ENCODE data around the gene BRINP2. TPM values are rescaled to one million over a fixed set of nuclear protein-coding genes. Genes with fewer than 3 reads are reported as not detected.
A peak's percentile ranks its signal among the peaks of the same experiment; 100 is the strongest.

The BRINP2 gene
- total and polyA plus RNA-seq, 12 donors: 0.15 to 0.66 (median 0.24) TPM; not detected in 2

- Histone ChIP-seq H3K36me3 (no peaks in the 10 kb centered on the region), H3K4me3 (no peak overlapping the region), H3K4me1 (peaks cover 0 to 14% (median 10%) of the 10 kb centered on the region in 9 donors), H3K27me3 (peaks cover 0 to 65% (median 50%) of the 10 kb centered on the region in 7 donors), H3K9me3 (peaks cover 0 to 5% (median 0%) of the 10 kb centered on the region in 11 donors), H3K27ac (no peak overlapping the region)
- TF ChIP-seq CTCF (IDR thresholded peaks at IDR 0.05): no peak
- intact Hi-C loops (cut with DNase I): no loop called here
- no peak for ATAC-seq
- DNase-seq: no peak
- 79 to 80% methylated on average over 2 of the region's 2 CpGs for WGBS, 2 donors
Observed at GRCh38 chr1:177173976-177174375, 3.2 kb downstream of the BRINP2 start.

GRCh38 chr1:177174921-177175634 lies 4.3 kb downstream of the BRINP2 start:
- H3K27me3 ChIP-seq: peaks cover 0 to 65% (median 44%) of the 10 kb centered on the region in 7 donors
- ATAC-seq (no peak), DNase-seq (no peak)
- H3K36me3 ChIP-seq: no peaks in the 10 kb centered on the region
- H3K4me3 ChIP-seq: no peak overlapping the region
- H3K27ac ChIP-seq: no peak overlapping the region
- peaks cover 0 to 14% (median 10%) of the 10 kb centered on the region in 9 donors for H3K4me1 ChIP-seq
- TF ChIP-seq CTCF (IDR thresholded peaks at IDR 0.05): no peak
- intact Hi-C loops (cut with DNase I): no loop called here
- peaks cover 0 to 5% (median 0%) of the 10 kb centered on the region in 11 donors for H3K9me3 ChIP-seq
- WGBS, 2 donors: 74 to 78% methylated on average over 6 of the region's 6 CpGs

- Histone ChIP-seq H3K36me3 (no peaks in the 10 kb centered on the region), H3K9me3 (peaks cover 0 to 5% (median 0%) of the 10 kb centered on the region in 11 donors), H3K4me1 (peaks cover 0 to 8% (median 0%) of the 10 kb centered on the region in 9 donors), H3K4me3 (peak overlapping the region in 8 of 10 donors; percentile 1 to 39 (median 20)), H3K27me3 (peaks cover 0 to 48% (median 29%) of the 10 kb centered on the region in 7 donors), H3K27ac (no peak overlapping the region)
- DNase-seq (no peak), ATAC-seq (peak in 7 of 8 donors; percentile 6 to 54 (median 29))
- intact Hi-C loops (cut with DNase I): loop anchor here in 6 of 10 donors (1.0 to 5.0 kb wide), 4 partner anchors 282 to 284 kb away; no protein-coding TSS in a partner anchor
- TF ChIP-seq CTCF (IDR thresholded peaks at IDR 0.05): no peak
- 39 to 44% methylated on average over 13 of the region's 13 CpGs for WGBS, 2 donors
Observed at GRCh38 chr1:177181280-177181630, 10.5 kb downstream of the BRINP2 start.

GRCh38 chr1:177181631-177182291 lies 11.0 kb downstream of the BRINP2 start:
- peak overlapping the region in 8 of 10 donors; percentile 1 to 39 (median 20) for H3K4me3 ChIP-seq
- H3K4me1 ChIP-seq: peaks cover 0 to 8% (median 0%) of the 10 kb centered on the region in 9 donors
- H3K27ac ChIP-seq: no peak overlapping the region
- 1 to 2% methylated on average over 32 of the region's 32 CpGs for WGBS, 2 donors
- no peaks in the 10 kb centered on the region for H3K36me3 ChIP-seq
- DNase-seq (peak; percentile 52), ATAC-seq (peak; percentile 71 to 92 (median 86))
- peaks cover 0 to 3% (median 0%) of the 10 kb centered on the region in 11 donors for H3K9me3 ChIP-seq
- intact Hi-C loops (cut with DNase I): loop anchor here in 9 of 10 donors (1.0 to 5.0 kb wide), 4 partner anchors 283 to 285 kb away; no protein-coding TSS in a partner anchor
- H3K27me3 ChIP-seq: peaks cover 0 to 45% (median 29%) of the 10 kb centered on the region in 7 donors
- TF ChIP-seq CTCF (IDR thresholded peaks at IDR 0.05): peak; percentile 74 to 86 (median 82)
